GM12873 (cell line): ENCODE data around the gene ANKIB1.

ENCODE experiments used
- TF ChIP-seq, protein P1 (sequence below): IDR thresholded peaks from 2 replicates; pipeline ENCODE4 v1.5.1; 2012; ENCODE audit warnings: low read depth, mild to moderate bottlenecking, moderate library complexity, low read length, control low read depth; ENCODE audit not compliant: insufficient read depth; ENCODE audit errors: missing control alignments

ANKIB1 gene

DNA sequence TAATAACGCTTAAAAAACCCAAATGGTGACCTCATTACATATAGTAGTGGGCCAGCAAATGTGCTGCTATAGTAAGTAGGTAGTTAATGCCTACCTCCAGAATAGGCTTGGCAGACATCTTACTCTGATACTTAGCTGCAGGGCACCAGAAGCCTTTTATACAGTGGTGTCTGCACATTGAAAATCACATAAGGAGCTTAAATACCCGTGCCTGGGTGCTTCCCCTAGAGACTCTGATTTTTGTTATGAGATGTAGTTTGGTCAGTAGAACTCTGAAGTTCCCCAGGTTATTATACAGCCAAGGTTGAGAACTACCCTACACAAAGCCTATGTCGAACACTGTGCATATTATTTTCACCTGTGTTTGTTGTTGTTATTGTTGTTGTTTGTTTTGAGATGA is 47.2 kb downstream of the ANKIB1 start:
- TF ChIP-seq, protein P1, sequence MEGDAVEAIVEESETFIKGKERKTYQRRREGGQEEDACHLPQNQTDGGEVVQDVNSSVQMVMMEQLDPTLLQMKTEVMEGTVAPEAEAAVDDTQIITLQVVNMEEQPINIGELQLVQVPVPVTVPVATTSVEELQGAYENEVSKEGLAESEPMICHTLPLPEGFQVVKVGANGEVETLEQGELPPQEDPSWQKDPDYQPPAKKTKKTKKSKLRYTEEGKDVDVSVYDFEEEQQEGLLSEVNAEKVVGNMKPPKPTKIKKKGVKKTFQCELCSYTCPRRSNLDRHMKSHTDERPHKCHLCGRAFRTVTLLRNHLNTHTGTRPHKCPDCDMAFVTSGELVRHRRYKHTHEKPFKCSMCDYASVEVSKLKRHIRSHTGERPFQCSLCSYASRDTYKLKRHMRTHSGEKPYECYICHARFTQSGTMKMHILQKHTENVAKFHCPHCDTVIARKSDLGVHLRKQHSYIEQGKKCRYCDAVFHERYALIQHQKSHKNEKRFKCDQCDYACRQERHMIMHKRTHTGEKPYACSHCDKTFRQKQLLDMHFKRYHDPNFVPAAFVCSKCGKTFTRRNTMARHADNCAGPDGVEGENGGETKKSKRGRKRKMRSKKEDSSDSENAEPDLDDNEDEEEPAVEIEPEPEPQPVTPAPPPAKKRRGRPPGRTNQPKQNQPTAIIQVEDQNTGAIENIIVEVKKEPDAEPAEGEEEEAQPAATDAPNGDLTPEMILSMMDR, result no peak

GRCh38 chr7:92293896-92294590 is 48.3 kb downstream of the ANKIB1 start:
- TF ChIP-seq, protein P1, result no peak

- TF ChIP-seq, protein P1, result no peak
These were observed 49.6 kb downstream of the ANKIB1 start for GRCh38 chr7:92295391-92295790.

- TF ChIP-seq, protein P1, result no peak
These were observed 50.5 kb downstream of the ANKIB1 start for GRCh38 chr7:92296235-92296634.

DNA sequence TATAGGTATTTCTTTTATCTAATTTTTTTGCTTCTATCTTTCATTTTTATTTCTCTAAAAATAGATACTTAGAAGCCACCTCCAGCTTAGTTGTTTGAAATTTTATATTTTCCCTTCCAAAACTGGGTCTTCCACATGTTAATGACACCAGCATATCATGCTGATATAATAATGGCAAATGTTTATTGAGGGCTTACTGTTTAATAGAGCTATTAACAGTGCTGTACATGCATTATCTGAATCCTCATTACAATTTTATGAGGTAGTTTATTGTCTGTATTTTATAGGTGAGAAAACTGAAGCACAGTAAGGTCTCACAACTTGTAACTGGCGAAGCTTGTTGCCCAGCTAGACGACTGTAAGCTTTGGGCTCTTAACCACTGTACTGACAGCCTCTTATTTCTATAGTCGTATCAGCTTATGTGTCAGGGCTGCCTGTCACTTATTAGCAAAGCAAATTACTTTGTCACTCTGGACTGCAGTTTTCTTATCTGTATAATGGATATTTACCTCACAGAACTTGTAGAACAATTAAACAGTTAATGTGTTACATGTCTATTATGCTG is 51.2 kb downstream of the ANKIB1 start:
- TF ChIP-seq, protein P1, result no peak

DNA sequence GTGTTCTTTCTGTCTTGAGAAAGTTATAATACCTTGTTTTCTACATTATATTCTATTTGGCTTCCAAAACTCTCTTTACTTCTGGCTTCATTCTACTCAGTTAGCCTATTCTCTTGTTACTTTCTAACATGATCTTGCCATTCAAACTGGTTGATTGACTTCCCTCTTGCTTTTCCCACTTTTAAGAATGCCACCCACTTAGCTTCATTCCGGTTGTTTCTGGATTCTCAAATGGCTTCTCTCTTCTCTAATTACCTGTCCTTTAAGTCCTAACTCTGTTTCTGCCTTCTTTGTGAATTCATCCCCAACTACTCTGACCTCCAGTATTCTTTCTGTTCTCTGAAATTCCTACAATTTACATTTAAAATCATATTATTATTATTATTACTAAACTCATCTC is 52.0 kb downstream of the ANKIB1 start:
- TF ChIP-seq, protein P1, result no peak

GRCh38 chr7:92303761-92304160 is 58.0 kb downstream of the ANKIB1 start:
- TF ChIP-seq, protein P1, result no peak
